ENCODE results near the gene RFTN1.

RFTN1 gene

GRCh38 chr3:16462679-16463078 lies 50.8 kb downstream of the RFTN1 start:
- DNase-seq, result no peak

GRCh38 chr3:16461463-16462245 lies 51.8 kb downstream of the RFTN1 start:
- DNase-seq, result peak; percentile 92

GRCh38 chr3:16460886-16461285 lies 52.6 kb downstream of the RFTN1 start:
- peak; percentile 30 for DNase-seq

GRCh38 chr3:16460273-16460672 lies 53.2 kb downstream of the RFTN1 start:
- DNase-seq, result no peak

- DNase-seq, result no peak
Observed at GRCh38 chr3:16456784-16457415, 56.6 kb downstream of the RFTN1 start.

GRCh38 chr3:16455966-16456365 lies 57.5 kb downstream of the RFTN1 start:
- DNase-seq, result no peak

- no peak for DNase-seq
Observed at GRCh38 chr3:16455001-16455400, 58.5 kb downstream of the RFTN1 start.

GRCh38 chr3:16452261-16452660 lies 61.2 kb downstream of the RFTN1 start:
- no peak for DNase-seq

- DNase-seq, result no peak
Observed at GRCh38 chr3:16449369-16449768, 64.1 kb downstream of the RFTN1 start.

GRCh38 chr3:16448639-16449070 lies 64.8 kb downstream of the RFTN1 start:
- no peak for DNase-seq

- no peak for DNase-seq
Observed at GRCh38 chr3:16447135-16447534, 66.4 kb downstream of the RFTN1 start.

GRCh38 chr3:16444344-16444743 lies 69.2 kb downstream of the RFTN1 start:
- no peak for DNase-seq

GRCh38 chr3:16442730-16443129 lies 70.8 kb downstream of the RFTN1 start:
- DNase-seq, result no peak

GRCh38 chr3:16441371-16441875 lies 72.1 kb downstream of the RFTN1 start:
- peak; percentile 87 for DNase-seq

- DNase-seq, result no peak
Observed at GRCh38 chr3:16439848-16440708, 73.4 kb downstream of the RFTN1 start.

GRCh38 chr3:16439163-16439847 lies 74.2 kb downstream of the RFTN1 start:
- no peak for DNase-seq

- DNase-seq, result no peak
Observed at GRCh38 chr3:16437640-16438039, 75.9 kb downstream of the RFTN1 start.

GRCh38 chr3:16433701-16434151 lies 79.8 kb downstream of the RFTN1 start:
- DNase-seq, result no peak

- DNase-seq, result no peak
Observed at GRCh38 chr3:16432714-16433113, 80.8 kb downstream of the RFTN1 start.

- DNase-seq, result no peak
Observed at GRCh38 chr3:16430717-16431630, 82.5 kb downstream of the RFTN1 start.

GRCh38 chr3:16429086-16429485 lies 84.4 kb downstream of the RFTN1 start:
- DNase-seq, result no peak

- DNase-seq, result no peak
Observed at GRCh38 chr3:16428612-16429011, 84.9 kb downstream of the RFTN1 start.

All from NCI-H1436 treated with DMSO at 0.1 percent for 48 hours (cell line).